ENCODE data around the gene RHBG.

The RHBG gene

GRCh38 chr1:156379420-156380165 lies 10.6 kb downstream of the RHBG start:
- no peak for DNase-seq (ENCODE audit: low read depth)
- no peak for TF ChIP-seq CTCF (IDR thresholded peaks at IDR 0.05; ENCODE audit: control insufficient read depth, extremely low read depth, insufficient read depth)
- no peak overlapping the region for H3K4me3 ChIP-seq (ENCODE audit: low read depth, low read length)

- DNase-seq (ENCODE audit: low read depth) = no peak
- no peak for TF ChIP-seq CTCF (IDR thresholded peaks at IDR 0.05; ENCODE audit: control insufficient read depth, extremely low read depth, insufficient read depth)
- no peak overlapping the region for H3K4me3 ChIP-seq (ENCODE audit: low read depth, low read length)
These were observed 13.6 kb downstream of the RHBG start for GRCh38 chr1:156382561-156382960.

GRCh38 chr1:156383023-156383422 lies 14.0 kb downstream of the RHBG start:
- DNase-seq (ENCODE audit: low read depth) = no peak
- no peak overlapping the region for H3K4me3 ChIP-seq (ENCODE audit: low read depth, low read length)
- peak; percentile 91 for TF ChIP-seq CTCF (IDR thresholded peaks at IDR 0.05; ENCODE audit: control insufficient read depth, extremely low read depth, insufficient read depth)

GRCh38 chr1:156384007-156384406 lies 15.0 kb downstream of the RHBG start:
- no peak for TF ChIP-seq CTCF (IDR thresholded peaks at IDR 0.05; ENCODE audit: control insufficient read depth, extremely low read depth, insufficient read depth)
- no peak for DNase-seq (ENCODE audit: low read depth)
- H3K4me3 ChIP-seq (ENCODE audit: low read depth, low read length) = no peak overlapping the region

- no peak overlapping the region for H3K4me3 ChIP-seq (ENCODE audit: low read depth, low read length)
- TF ChIP-seq CTCF (IDR thresholded peaks at IDR 0.05; ENCODE audit: control insufficient read depth, extremely low read depth, insufficient read depth) = no peak
- no peak for DNase-seq (ENCODE audit: low read depth)
These were observed 15.6 kb downstream of the RHBG start for GRCh38 chr1:156384658-156385057.

- peak; percentile 77 for TF ChIP-seq CTCF (IDR thresholded peaks at IDR 0.05; ENCODE audit: control insufficient read depth, extremely low read depth, insufficient read depth)
- peak; percentile 15 for DNase-seq (ENCODE audit: low read depth)
- H3K4me3 ChIP-seq (ENCODE audit: low read depth, low read length) = no peak overlapping the region
These were observed 16.6 kb downstream of the RHBG start for GRCh38 chr1:156385534-156386031.

All from LNCaP clone FGC (cell line).